GM12878 (cell line): Measurements from ENCODE around the gene DNAJC12. TPM values are rescaled to one million over a fixed set of nuclear protein-coding genes. Genes with fewer than 3 reads are reported as not detected.
"Not testable (repeated sequence)": the region's sequence is repeated elsewhere in the genome, so short reads cannot be mapped to it uniquely, and the experiment has no call there.

Experiments
- ATAC-seq: fragments of 200-7000 bp; cut with Tn5 transposase; 3 replicates; pipeline ENCODE4 v1.9.1; 2020; ENCODE audit warnings: mild to moderate bottlenecking, moderate library complexity
- BruUV-seq: library from RNA; stranded (reverse); fragments of 400-500 nt; replicated peaks from 2 replicates; lab custom pipeline; 2021; lab: Mats Ljungman, UMichigan
- CTCF ChIA-PET: fragments of 300-600 bp; sonication (Branson Sonifier 250); formaldehyde crosslinking; extraction: SDS; loops from one replicate; lab custom pipeline; 2021; ENCODE audit warnings: inconsistent platforms; lab: Yijun Ruan, JAX
- POLR2A ChIA-PET: fragments of 350-600 bp; formaldehyde crosslinking; extraction: SDS; loops from one replicate; lab custom pipeline; 2021; ENCODE audit warnings: inconsistent platforms; lab: Charles Lee
- RAD21 ChIA-PET: fragments of 300-600 bp; sonication (Branson Sonifier 250); formaldehyde crosslinking; loops from one replicate; lab custom pipeline; 2023; ENCODE audit warnings: antibody characterized with exemption; ENCODE audit not compliant: unreplicated experiment; lab: Charles Lee
- SMC1A ChIA-PET: fragments of 300-600 bp; sonication (Branson Sonifier 250); formaldehyde crosslinking; loops from one replicate; lab custom pipeline; 2023; ENCODE audit not compliant: unreplicated experiment, uncharacterized antibody; lab: Charles Lee
- DNase-seq: peaks from one replicate; pipeline ENCODE4 v3.0.0-alpha.2; 2011; ENCODE audit warnings: low read depth, low spot score
- FAIRE-seq: peaks from 3 replicates; lab custom pipeline; 2011; peaks lifted over from hg19 to GRCh38; lab: Jason Lieb, UNC
- H2AFZ ChIP-seq: 2 replicates; pipeline ENCODE4 v1.6.0; 2011; ENCODE audit warnings: low read depth, low read length, control low read depth; ENCODE audit not compliant: control insufficient read depth
- H3K27ac ChIP-seq: 2 replicates; pipeline ENCODE4 v1.5.1; 2011; ENCODE audit warnings: control low read depth; ENCODE audit not compliant: control insufficient read depth, insufficient read depth
- H3K27me3 ChIP-seq, 2 experiments: replicated peaks in 1 of 2; 2 replicates each; pipeline versions ENCODE4 v1.6.0 to v1.6.1; 2011; ENCODE audit warnings: low read length in 1 of 2; ENCODE audit not compliant: control insufficient read depth in 2 of 2, insufficient read depth in 2 of 2
- H3K36me3 ChIP-seq, 2 experiments: 2 replicates each; pipeline ENCODE4 v1.5.1; 2011; ENCODE audit warnings: low read length in 1 of 2; ENCODE audit not compliant: control insufficient read depth in 2 of 2, insufficient read depth in 2 of 2
- H3K4me1 ChIP-seq: 2 replicates; pipeline ENCODE4 v1.6.1; 2011; ENCODE audit warnings: mild to moderate bottlenecking, low read length, moderate library complexity, mixed read lengths; ENCODE audit not compliant: control insufficient read depth, insufficient read depth
- H3K4me2 ChIP-seq: 2 replicates; pipeline ENCODE4 v1.6.0; 2011; ENCODE audit warnings: control low read depth; ENCODE audit not compliant: control insufficient read depth, insufficient read depth
- H3K4me3 ChIP-seq: fragments of 200-600 bp; sonication (generic); 2 replicates; pipeline ENCODE4 v1.5.1; 2016
- H3K79me2 ChIP-seq: 2 replicates; pipeline ENCODE4 v1.6.0; 2011; ENCODE audit warnings: low read length; ENCODE audit not compliant: control insufficient read depth, insufficient read depth
- H3K9ac ChIP-seq: 2 replicates; pipeline ENCODE4 v1.8.0; 2011; ENCODE audit warnings: low read length, control low read depth, mixed read lengths; ENCODE audit not compliant: control insufficient read depth, insufficient read depth
- H3K9me3 ChIP-seq: replicated peaks from 3 replicates; pipeline ENCODE4 v1.5.1; 2011; ENCODE audit warnings: mild to moderate bottlenecking, low read length; ENCODE audit not compliant: control insufficient read depth, insufficient read depth
- H4K20me1 ChIP-seq: 2 replicates; pipeline ENCODE4 v1.6.0; 2011; ENCODE audit not compliant: control insufficient read depth, insufficient read depth
- LARP7 ChIP-seq: fragments of 450-650 bp; IDR thresholded peaks from 2 replicates; pipeline ENCODE4 v1.6.1; 2017; ENCODE audit warnings: mild to moderate bottlenecking
- NFXL1 ChIP-seq: fragments of 450-650 bp; IDR thresholded peaks from 2 replicates; pipeline ENCODE4 v1.6.1; 2017; ENCODE audit warnings: antibody characterized with exemption, mild to moderate bottlenecking, borderline replicate concordance
- POLR2AphosphoS5 ChIP-seq: IDR thresholded peaks from 2 replicates; pipeline ENCODE4 v1.6.1; 2011; ENCODE audit warnings: mild to moderate bottlenecking, low read length, inconsistent platforms
- ZNF24 ChIP-seq: fragments of 450-650 bp; IDR thresholded peaks from 2 replicates; pipeline ENCODE4 v1.6.1; 2017; ENCODE audit warnings: antibody characterized with exemption, mild to moderate bottlenecking
- WGBS: methylation state at CpG from one replicate; pipeline ENCODE4 v1.1.6; 2016; ENCODE audit warnings: low lambda C conversion rate; ENCODE audit not compliant: insufficient replicate concordance, insufficient coverage; ENCODE audit errors: missing lambda C conversion rate; 5-methylcytosine and 5-hydroxymethylcytosine counted together
- in situ Hi-C: fragments of 300-500 bp; cut with MboI; formaldehyde crosslinking; loops from 9 replicates; pipeline ENCODE4 v1.14.3; 2018; ENCODE audit warnings: mixed read lengths
- intact Hi-C: fragments of 100-400 bp; cut with micrococcal nuclease; formaldehyde crosslinking; loops from one replicate; pipeline ENCODE4 v1.14.2; 2022; ENCODE audit not compliant: unreplicated experiment
- polyA plus RNA-seq, 11 experiments: library from polyadenylated mRNA; depleted of rRNA in 4 of 11; unstranded in 6 of 11; stranded (reverse) in 5 of 11; fragments of >200 nt; fragmentation: Nextera tagmentation in 4 of 11; fragmentation: Illumina TruSeq in 1 of 11; extraction: Ambion mirVana in 4 of 11; extraction: Trizol in 1 of 11; gene quantifications; 1 replicate in 1 of 11; 2 replicates in 10 of 11; pipeline versions ENCODE4 v1.2.1 to v1.2.3, GENCODE V29; 2011 to 2016; ENCODE audit warnings: inconsistent platforms in 2 of 11, missing spikeins in 2 of 11, low read depth in 1 of 11
- total RNA-seq, 4 experiments: library from RNA; depleted of rRNA in 3 of 4; stranded (reverse); fragments of >200 nt in 3 of 4; fragmentation: Illumina TruSeq in 1 of 4; extraction: Trizol in 1 of 4; gene quantifications; 2 replicates each; pipeline versions ENCODE4 v1.2.1 to v1.2.3, GENCODE V29; 2013 to 2021
- TF ChIP-seq, protein P1 (sequence below): IDR thresholded peaks from 2 replicates; pipeline ENCODE4 v1.6.1; 2011; ENCODE audit warnings: borderline replicate concordance, low read depth, mild to moderate bottlenecking, moderate library complexity, mixed read lengths, low read length; ENCODE audit not compliant: insufficient read depth; ENCODE audit errors: extremely low read length
- TF ChIP-seq, protein P2 (sequence below): fragments of 450-650 bp; IDR thresholded peaks from 2 replicates; pipeline ENCODE4 v1.6.1; 2016; ENCODE audit warnings: mild to moderate bottlenecking, moderate library complexity, borderline replicate concordance

The DNAJC12 gene
- total and polyA plus RNA-seq, 10 of the 15 experiments (the other 5 are each of a cell fraction or from before 2014, with no cell fraction given), result 1.1 to 4.5 (median 3.0) TPM

DNA sequence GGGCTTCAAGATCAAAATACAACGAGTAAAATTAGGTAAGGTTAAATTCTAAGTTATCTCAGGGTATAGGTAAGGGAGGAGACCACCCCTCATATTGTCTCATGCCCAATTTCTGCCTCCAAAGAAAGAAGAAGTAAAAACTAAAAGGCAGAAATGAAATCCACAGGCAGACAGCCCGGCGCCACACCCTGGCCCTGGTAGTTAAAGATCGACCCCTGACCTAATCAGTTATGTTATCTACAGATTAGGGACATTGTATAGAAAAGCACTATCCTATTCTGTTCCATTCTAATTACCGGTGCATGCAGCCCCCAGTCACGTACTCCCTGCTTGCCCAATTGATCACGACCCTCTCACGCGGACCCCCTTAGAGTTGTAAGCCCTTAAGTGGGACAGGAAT, 75.4 kb downstream of the DNAJC12 start:
- H3K9ac ChIP-seq, H3K27ac ChIP-seq, BruUV-seq, H3K79me2 ChIP-seq, in situ Hi-C loops, H3K9me3 ChIP-seq, H2AFZ ChIP-seq, H3K4me3 ChIP-seq, DNase-seq, FAIRE-seq, intact Hi-C loops, H3K4me1 ChIP-seq, ATAC-seq, H4K20me1 ChIP-seq, H3K4me2 ChIP-seq, H3K36me3 ChIP-seq, H3K27me3 ChIP-seq: not testable (repeated sequence)
- POLR2A ChIA-PET, result interaction anchor here (0.7 kb wide), 2 partner anchors 11 to 702 kb away, joined by 3 to 4 read pairs; no protein-coding TSS in a partner anchor
- SMC1A ChIA-PET, result interaction anchor here (1.0 to 3.1 kb wide), 3 partner anchors 16 to 86 kb away, joined by 3 to 24 read pairs (median 3); partner anchors contain the start of gene CTNNA3
- WGBS, result 85% methylated on average over 9 of the region's 9 CpGs
- RAD21 ChIA-PET, result interaction anchor here (0.7 to 2.3 kb wide), 2 partner anchors 18 to 65 kb away, joined by 3 to 9 read pairs; no protein-coding TSS in a partner anchor
- CTCF ChIA-PET, result interaction anchor here (1.3 to 2.5 kb wide), 3 partner anchors 17 to 96 kb away, joined by 4 to 14 read pairs (median 5); no protein-coding TSS in a partner anchor

DNA sequence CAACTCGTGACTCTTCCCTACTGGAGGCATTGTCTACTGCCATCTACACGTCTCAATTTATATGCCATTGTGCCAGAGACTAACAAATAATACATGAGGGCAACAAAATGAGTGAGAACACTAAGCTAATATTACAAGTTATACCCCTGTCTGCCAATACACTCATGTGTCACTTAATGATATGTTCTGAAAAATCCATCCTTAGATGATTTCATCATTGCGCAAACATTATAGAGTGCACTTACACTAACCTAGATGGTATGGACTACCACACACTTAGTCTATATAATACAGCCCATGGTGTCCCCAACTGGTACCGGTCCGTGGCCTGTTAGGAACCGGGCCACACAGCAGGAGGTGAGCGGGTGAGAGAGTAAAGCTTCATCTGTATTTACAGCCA, 77.7 kb downstream of the DNAJC12 start:
- H3K9ac ChIP-seq, result no peak overlapping the region
- in situ Hi-C loops, result no loop called here
- RAD21 ChIA-PET, result interaction anchor here (1.6 kb wide), 1 partner anchor 32 kb away, joined by 3 read pairs; no protein-coding TSS in a partner anchor
- TF ChIP-seq, protein P1, sequence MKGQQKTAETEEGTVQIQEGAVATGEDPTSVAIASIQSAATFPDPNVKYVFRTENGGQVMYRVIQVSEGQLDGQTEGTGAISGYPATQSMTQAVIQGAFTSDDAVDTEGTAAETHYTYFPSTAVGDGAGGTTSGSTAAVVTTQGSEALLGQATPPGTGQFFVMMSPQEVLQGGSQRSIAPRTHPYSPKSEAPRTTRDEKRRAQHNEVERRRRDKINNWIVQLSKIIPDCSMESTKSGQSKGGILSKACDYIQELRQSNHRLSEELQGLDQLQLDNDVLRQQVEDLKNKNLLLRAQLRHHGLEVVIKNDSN, result no peak
- TF ChIP-seq ZNF24 (no peak), LARP7 (no peak), NFXL1 (no peak), POLR2AphosphoS5 (no peak)
- TF ChIP-seq, protein P2, sequence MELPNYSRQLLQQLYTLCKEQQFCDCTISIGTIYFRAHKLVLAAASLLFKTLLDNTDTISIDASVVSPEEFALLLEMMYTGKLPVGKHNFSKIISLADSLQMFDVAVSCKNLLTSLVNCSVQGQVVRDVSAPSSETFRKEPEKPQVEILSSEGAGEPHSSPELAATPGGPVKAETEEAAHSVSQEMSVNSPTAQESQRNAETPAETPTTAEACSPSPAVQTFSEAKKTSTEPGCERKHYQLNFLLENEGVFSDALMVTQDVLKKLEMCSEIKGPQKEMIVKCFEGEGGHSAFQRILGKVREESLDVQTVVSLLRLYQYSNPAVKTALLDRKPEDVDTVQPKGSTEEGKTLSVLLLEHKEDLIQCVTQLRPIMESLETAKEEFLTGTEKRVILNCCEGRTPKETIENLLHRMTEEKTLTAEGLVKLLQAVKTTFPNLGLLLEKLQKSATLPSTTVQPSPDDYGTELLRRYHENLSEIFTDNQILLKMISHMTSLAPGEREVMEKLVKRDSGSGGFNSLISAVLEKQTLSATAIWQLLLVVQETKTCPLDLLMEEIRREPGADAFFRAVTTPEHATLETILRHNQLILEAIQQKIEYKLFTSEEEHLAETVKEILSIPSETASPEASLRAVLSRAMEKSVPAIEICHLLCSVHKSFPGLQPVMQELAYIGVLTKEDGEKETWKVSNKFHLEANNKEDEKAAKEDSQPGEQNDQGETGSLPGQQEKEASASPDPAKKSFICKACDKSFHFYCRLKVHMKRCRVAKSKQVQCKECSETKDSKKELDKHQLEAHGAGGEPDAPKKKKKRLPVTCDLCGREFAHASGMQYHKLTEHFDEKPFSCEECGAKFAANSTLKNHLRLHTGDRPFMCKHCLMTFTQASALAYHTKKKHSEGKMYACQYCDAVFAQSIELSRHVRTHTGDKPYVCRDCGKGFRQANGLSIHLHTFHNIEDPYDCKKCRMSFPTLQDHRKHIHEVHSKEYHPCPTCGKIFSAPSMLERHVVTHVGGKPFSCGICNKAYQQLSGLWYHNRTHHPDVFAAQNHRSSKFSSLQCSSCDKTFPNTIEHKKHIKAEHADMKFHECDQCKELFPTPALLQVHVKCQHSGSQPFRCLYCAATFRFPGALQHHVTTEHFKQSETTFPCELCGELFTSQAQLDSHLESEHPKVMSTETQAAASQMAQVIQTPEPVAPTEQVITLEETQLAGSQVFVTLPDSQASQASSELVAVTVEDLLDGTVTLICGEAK, result no peak
- TF ChIP-seq, all 136 proteins: peak for 0
- no peaks in the 10 kb centered on the region for H3K4me1 ChIP-seq
- ChIA-PET CTCF (interaction anchor here (0.7 to 2.8 kb wide), 3 partner anchors 19 to 104 kb away, joined by 4 to 11 read pairs (median 11); no protein-coding TSS in a partner anchor), POLR2A (no interaction called here), SMC1A (interaction anchor here (1.0 to 4.0 kb wide), 3 partner anchors 20 to 94 kb away, joined by 3 to 16 read pairs (median 8); partner anchors contain the start of gene CTNNA3)
- DNase-seq (no peak), FAIRE-seq (no peak), ATAC-seq (no peak)
- H3K4me2 ChIP-seq, result no peak overlapping the region
- H4K20me1 ChIP-seq, result no peaks in the 10 kb centered on the region
- H3K79me2 ChIP-seq, result no peaks in the 10 kb centered on the region
- no peaks in the 10 kb centered on the region; the same call in 1 of the 3 replicates for H3K9me3 ChIP-seq
- H3K4me3 ChIP-seq, result no peak overlapping the region
- no peaks in the 10 kb centered on the region for H3K27me3 ChIP-seq
- no peak overlapping the region for H2AFZ ChIP-seq
- intact Hi-C loops, result no loop called here
- BruUV-seq, result no TSS peak
- 42% methylated on average over 7 of the region's 7 CpGs for WGBS
- H3K36me3 ChIP-seq, result no peaks in the 10 kb centered on the region
- no peak overlapping the region for H3K27ac ChIP-seq
